GM23248 (cell line): ENCODE measurements around the gene STMP1.

Experiments used
- EZH2 ChIP-seq: fragments of 200-600 bp; sonication (generic); IDR thresholded peaks from 2 replicates; pipeline ENCODE4 v1.6.1; 2018; ENCODE audit warnings: antibody characterized with exemption, mild to moderate bottlenecking; ENCODE audit not compliant: insufficient read depth, poor library complexity, severe bottlenecking
- EZH2phosphoT487 ChIP-seq: fragments of 200-600 bp; sonication (generic); IDR thresholded peaks from 2 replicates; pipeline ENCODE4 v1.6.1; 2018; ENCODE audit warnings: antibody characterized with exemption, moderate library complexity, mild to moderate bottlenecking, low read depth; ENCODE audit not compliant: insufficient read depth

- TF ChIP-seq EZH2 (no peak), EZH2phosphoT487 (no peak)
Measured at GRCh38 chr7:135692055-135692454, 29.7 kb downstream of the STMP1 start.
